OCI-LY7 (cell line): ENCODE data around the gene WDR70. TPM values are rescaled to one million over a fixed set of nuclear protein-coding genes. Genes with fewer than 3 reads are reported as not detected.

ENCODE experiments used
- BruUV-seq: library from RNA; stranded (reverse); fragments of 400-500 nt; replicated peaks from 2 replicates; lab custom pipeline; 2021; lab: Mats Ljungman, UMichigan
- CTCF ChIA-PET: fragments of 300-600 bp; sonication (Branson Sonifier 250); formaldehyde crosslinking; loops from one replicate; lab custom pipeline; 2022; ENCODE audit warnings: antibody characterized with exemption; ENCODE audit not compliant: unreplicated experiment; lab: Charles Lee
- POLR2A ChIA-PET: fragments of 300-600 bp; sonication (Branson Sonifier 250); formaldehyde crosslinking; loops from one replicate; lab custom pipeline; 2022; ENCODE audit warnings: antibody characterized with exemption; lab: Charles Lee
- DNase-seq: peaks from one replicate; pipeline ENCODE4 v3.0.0-alpha.2; 2015; ENCODE audit warnings: low spot score
- H2AFZ ChIP-seq: fragments of 200-600 bp; sonication (generic), shearing (Covaris generic); 2 replicates; pipeline ENCODE4 v1.6.1; 2014; ENCODE audit warnings: mild to moderate bottlenecking, antibody characterized with exemption, low read length, moderate library complexity
- H3K27ac ChIP-seq: fragments of 200-600 bp; sonication (generic); 2 replicates; pipeline ENCODE4 v1.5.1; 2014; ENCODE audit warnings: mixed run types, low read depth, mild to moderate bottlenecking, moderate library complexity, low read length, inconsistent platforms; ENCODE audit not compliant: poor library complexity, severe bottlenecking
- H3K36me3 ChIP-seq: fragments of 200-600 bp; sonication (generic); 2 replicates; pipeline ENCODE4 v1.6.1; 2014; ENCODE audit warnings: mild to moderate bottlenecking, antibody characterized with exemption, low read length, moderate library complexity, mixed read lengths; ENCODE audit not compliant: insufficient read depth
- H3K4me1 ChIP-seq: fragments of 200-600 bp; sonication (generic); 2 replicates; pipeline ENCODE4 v1.5.1; 2014; ENCODE audit warnings: mild to moderate bottlenecking, low read length; ENCODE audit not compliant: insufficient read depth, poor library complexity, severe bottlenecking
- H3K4me2 ChIP-seq: fragments of 200-600 bp; sonication (generic); 2 replicates; pipeline ENCODE4 v1.6.1; 2014; ENCODE audit warnings: mild to moderate bottlenecking, low read length
- H3K4me3 ChIP-seq: fragments of 200-600 bp; sonication (generic); 2 replicates; pipeline ENCODE4 v1.5.1; 2014; ENCODE audit warnings: mild to moderate bottlenecking, low read depth, low read length; ENCODE audit not compliant: poor library complexity, severe bottlenecking
- H3K79me2 ChIP-seq: fragments of 200-600 bp; sonication (generic); 2 replicates; pipeline ENCODE4 v1.6.1; 2016; ENCODE audit warnings: low read depth, mild to moderate bottlenecking, low read length, moderate library complexity, mixed read lengths; ENCODE audit not compliant: insufficient read depth
- H3K9me2 ChIP-seq: fragments of 200-600 bp; sonication (generic); 2 replicates; pipeline ENCODE4 v1.6.1; 2016; ENCODE audit warnings: mild to moderate bottlenecking, low read length, mixed read lengths; ENCODE audit not compliant: insufficient read depth
- H3K9me3 ChIP-seq: fragments of 200-600 bp; sonication (generic); 2 replicates; pipeline ENCODE4 v1.6.1; 2014; ENCODE audit warnings: mild to moderate bottlenecking, mixed run types, low read length, mixed read lengths
- H4K20me1 ChIP-seq: fragments of 200-600 bp; sonication (generic); 2 replicates; pipeline ENCODE4 v1.6.1; 2014; ENCODE audit warnings: mild to moderate bottlenecking, antibody characterized with exemption, low read length, moderate library complexity, mixed read lengths; ENCODE audit not compliant: insufficient read depth
- CTCF ChIP-seq: fragments of 200-600 bp; sonication (generic); conservative IDR thresholded peaks from 2 replicates; pipeline ENCODE4 v1.5.1; 2014; ENCODE audit warnings: mild to moderate bottlenecking, antibody characterized with exemption, low read length, moderate library complexity, mixed read lengths
- EZH2phosphoT487 ChIP-seq: fragments of 200-600 bp; sonication (generic); IDR thresholded peaks from 2 replicates; pipeline ENCODE4 v1.6.1; 2018; ENCODE audit warnings: low read depth, borderline replicate concordance, mild to moderate bottlenecking, mixed run types, antibody characterized with exemption, low read length, moderate library complexity, mixed read lengths
- intact Hi-C: fragments of 100-400 bp; cut with micrococcal nuclease; formaldehyde crosslinking; loops from one replicate; pipeline ENCODE4 v1.10.0; 2022; ENCODE audit not compliant: unreplicated experiment
- total RNA-seq, 2 experiments: library from RNA; depleted of rRNA in 1 of 2; stranded (reverse); fragments of >200 nt in 1 of 2; shearing (Covaris generic) in 1 of 2; gene quantifications; 2 replicates each; pipeline ENCODE4 v1.2.3, GENCODE V29; 2014 to 2022

The WDR70 gene
- total RNA-seq, 2 experiments from 2014 or later, result 26.2 to 35.4 TPM

- CTCF ChIA-PET, result no interaction called here
- intact Hi-C loops, result no loop called here
Observed at GRCh38 chr5:37490931-37491330, 111.8 kb downstream of the WDR70 start.

GRCh38 chr5:37492778-37493555, 113.8 kb downstream of the WDR70 start:
- CTCF ChIA-PET, result no interaction called here

More at GRCh38 chr5:37490931-37491330, 111.8 kb downstream of the WDR70 start:
- H4K20me1 ChIP-seq, result no peaks in the 10 kb centered on the region
- TF ChIP-seq CTCF, result no peak
- no peak for TF ChIP-seq EZH2phosphoT487
- no peak for DNase-seq
- peaks cover 13% of the 10 kb centered on the region for H3K36me3 ChIP-seq
- H3K4me2 ChIP-seq, result no peak overlapping the region
- BruUV-seq, result no TSS peak
- no peaks in the 10 kb centered on the region for H3K9me2 ChIP-seq
- H3K4me1 ChIP-seq, result no peaks in the 10 kb centered on the region
- H3K9me3 ChIP-seq, result peaks cover 4% of the 10 kb centered on the region; the same call in 1 of the 2 replicates
- H3K4me3 ChIP-seq, result no peak overlapping the region
- no peak overlapping the region for H3K27ac ChIP-seq
- POLR2A ChIA-PET, result interaction anchor here (0.9 kb wide), 1 partner anchor 191 kb away, joined by 3 read pairs; no protein-coding TSS in a partner anchor
- no peaks in the 10 kb centered on the region for H3K79me2 ChIP-seq
- no peak overlapping the region for H2AFZ ChIP-seq

More at GRCh38 chr5:37492778-37493555, 113.8 kb downstream of the WDR70 start:
- no peak overlapping the region for H3K4me2 ChIP-seq
- BruUV-seq, result no TSS peak
- no peak overlapping the region for H2AFZ ChIP-seq
- H4K20me1 ChIP-seq, result no peaks in the 10 kb centered on the region
- DNase-seq, result no peak
- H3K27ac ChIP-seq, result no peak overlapping the region
- no peaks in the 10 kb centered on the region for H3K9me2 ChIP-seq
- no peak for TF ChIP-seq CTCF
- TF ChIP-seq EZH2phosphoT487, result no peak
- intact Hi-C loops, result no loop called here
- H3K36me3 ChIP-seq, result peaks cover 9% of the 10 kb centered on the region
- H3K4me3 ChIP-seq, result no peak overlapping the region
- H3K4me1 ChIP-seq, result no peaks in the 10 kb centered on the region
- POLR2A ChIA-PET, result interaction anchor here (0.7 kb wide), 1 partner anchor 66 kb away, joined by 4 read pairs; no protein-coding TSS in a partner anchor
- H3K9me3 ChIP-seq, result peaks cover 3% of the 10 kb centered on the region; the same call in 1 of the 2 replicates
- H3K79me2 ChIP-seq, result no peaks in the 10 kb centered on the region
